ENCODE data around the gene IFT43. TPM values are rescaled to one million over a fixed set of nuclear protein-coding genes. Genes with fewer than 3 reads are reported as not detected.

The IFT43 gene
- total RNA-seq, 4 donors from 2014 or later: 24.5 to 412 (median 31.2) TPM

GRCh38 chr14:76053572-76054355 lies 68.2 kb downstream of the IFT43 start:
- Histone ChIP-seq H3K27me3 (no peaks in the 10 kb centered on the region), H3K4me3 (no peak overlapping the region), H3K27ac (no peak overlapping the region), H3K36me3 (peaks cover 0 to under 1% (median 0%) of the 10 kb centered on the region in 4 donors), H3K4me1 (no peaks in the 10 kb centered on the region), H3K9me3 (no peaks in the 10 kb centered on the region)
- TF ChIP-seq POLR2A (IDR thresholded peaks at IDR 0.05) (no peak), POLR2AphosphoS5 (IDR thresholded peaks at IDR 0.05) (no peak), CTCF (IDR thresholded peaks at IDR 0.05) (no peak)
- WGBS, 2 donors (ENCODE audit: low coverage in 1 of 2): 86% methylated on average over 6 to 15 of the region's 15 CpGs
- in situ Hi-C loops (cut with MboI; ENCODE audit: low pct_ligation_motif_present in 1 of 4, low pct_unique_long_range_greater_than_20kb in 1 of 4, low sequenced_read_pairs in 3 of 4) (loop anchor here (10.0 to 25.0 kb wide), 4 partner anchors 301 to 591 kb away; no protein-coding TSS in a partner anchor), intact Hi-C loops (cut with DNase I; ENCODE audit: low total_unique reads) (no loop called here)
- no peak for DNase-seq

- 44 to 54% methylated on average over 3 of the region's 3 CpGs for WGBS, 2 donors (ENCODE audit: low coverage in 1 of 2)
- H3K4me3 ChIP-seq: no peak overlapping the region
- intact Hi-C loops (cut with DNase I; ENCODE audit: low total_unique reads) (no loop called here), in situ Hi-C loops (cut with MboI; ENCODE audit: low pct_ligation_motif_present in 1 of 4, low pct_unique_long_range_greater_than_20kb in 1 of 4, low sequenced_read_pairs in 3 of 4) (loop anchor here (10.0 to 25.0 kb wide), 4 partner anchors 299 to 589 kb away; no protein-coding TSS in a partner anchor)
- H3K27me3 ChIP-seq: no peaks in the 10 kb centered on the region
- no peak for TF ChIP-seq EP300 (IDR thresholded peaks at IDR 0.05; ENCODE audit: low read depth)
- TF ChIP-seq CTCF (IDR thresholded peaks at IDR 0.05): no peak
- TF ChIP-seq POLR2A (IDR thresholded peaks at IDR 0.05): no peak
- no peaks in the 10 kb centered on the region for H3K4me1 ChIP-seq
- no peaks in the 10 kb centered on the region for H3K9me3 ChIP-seq
- H3K36me3 ChIP-seq: peaks cover 0 to 9% (median 0%) of the 10 kb centered on the region in 4 donors
- H3K27ac ChIP-seq: no peak overlapping the region
- DNase-seq: no peak
These were observed 69.8 kb downstream of the IFT43 start for GRCh38 chr14:76055330-76055729.

GRCh38 chr14:76056128-76056527 lies 70.6 kb downstream of the IFT43 start:
- Histone ChIP-seq H3K4me1 (no peaks in the 10 kb centered on the region), H3K9me3 (no peaks in the 10 kb centered on the region), H3K27me3 (no peaks in the 10 kb centered on the region), H3K27ac (no peak overlapping the region), H3K36me3 (peaks cover 0 to 9% (median 0%) of the 10 kb centered on the region in 4 donors), H3K4me3 (no peak overlapping the region)
- 88 to 100% methylated on average over 4 to 8 of the region's 8 CpGs for WGBS, 2 donors (ENCODE audit: low coverage in 1 of 2)
- no peak for DNase-seq
- in situ Hi-C loops (cut with MboI; ENCODE audit: low pct_ligation_motif_present in 1 of 4, low pct_unique_long_range_greater_than_20kb in 1 of 4, low sequenced_read_pairs in 3 of 4) (loop anchor here (10.0 to 25.0 kb wide), 4 partner anchors 299 to 589 kb away; no protein-coding TSS in a partner anchor), intact Hi-C loops (cut with DNase I; ENCODE audit: low total_unique reads) (no loop called here)
- TF ChIP-seq POLR2A (IDR thresholded peaks at IDR 0.05) (no peak), POLR2AphosphoS5 (IDR thresholded peaks at IDR 0.05) (no peak), CTCF (IDR thresholded peaks at IDR 0.05) (no peak), EP300 (IDR thresholded peaks at IDR 0.05; ENCODE audit: low read depth) (no peak)

GRCh38 chr14:76057914-76058313 lies 72.4 kb downstream of the IFT43 start:
- Histone ChIP-seq H3K4me1 (no peaks in the 10 kb centered on the region), H3K27me3 (no peaks in the 10 kb centered on the region), H3K27ac (no peak overlapping the region), H3K9me3 (no peaks in the 10 kb centered on the region), H3K36me3 (peaks cover 0 to 9% (median 0%) of the 10 kb centered on the region in 4 donors), H3K4me3 (no peak overlapping the region)
- DNase-seq: no peak
- in situ Hi-C loops (cut with MboI; ENCODE audit: low pct_ligation_motif_present in 1 of 4, low pct_unique_long_range_greater_than_20kb in 1 of 4, low sequenced_read_pairs in 3 of 4): loop anchor here (10.0 to 25.0 kb wide), 4 partner anchors 297 to 587 kb away; no protein-coding TSS in a partner anchor
- intact Hi-C loops (cut with DNase I; ENCODE audit: low total_unique reads): no loop called here
- 95% methylated on average over 11 of the region's 11 CpGs; no CpG with 5 or more reads in 1 of the 2 donors for WGBS, 2 donors (ENCODE audit: low coverage in 1 of 2)
- TF ChIP-seq EP300 (IDR thresholded peaks at IDR 0.05; ENCODE audit: low read depth) (no peak), POLR2A (IDR thresholded peaks at IDR 0.05) (no peak), CTCF (IDR thresholded peaks at IDR 0.05) (no peak), POLR2AphosphoS5 (IDR thresholded peaks at IDR 0.05) (no peak)

All from transverse colon (tissue), 4 donors.